HK-2 (cell line): Measurements from ENCODE around the gene P3H4.
"Not testable (repeated sequence)": the region's sequence is repeated elsewhere in the genome, so short reads cannot be mapped to it uniquely, and the experiment has no call there.

ENCODE experiments used
- DNase-seq: peaks from one replicate; pipeline ENCODE4 v3.0.0-alpha.2; 2018; ENCODE audit not compliant: unreplicated experiment

P3H4 gene, protein sequence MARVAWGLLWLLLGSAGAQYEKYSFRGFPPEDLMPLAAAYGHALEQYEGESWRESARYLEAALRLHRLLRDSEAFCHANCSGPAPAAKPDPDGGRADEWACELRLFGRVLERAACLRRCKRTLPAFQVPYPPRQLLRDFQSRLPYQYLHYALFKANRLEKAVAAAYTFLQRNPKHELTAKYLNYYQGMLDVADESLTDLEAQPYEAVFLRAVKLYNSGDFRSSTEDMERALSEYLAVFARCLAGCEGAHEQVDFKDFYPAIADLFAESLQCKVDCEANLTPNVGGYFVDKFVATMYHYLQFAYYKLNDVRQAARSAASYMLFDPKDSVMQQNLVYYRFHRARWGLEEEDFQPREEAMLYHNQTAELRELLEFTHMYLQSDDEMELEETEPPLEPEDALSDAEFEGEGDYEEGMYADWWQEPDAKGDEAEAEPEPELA

DNA sequence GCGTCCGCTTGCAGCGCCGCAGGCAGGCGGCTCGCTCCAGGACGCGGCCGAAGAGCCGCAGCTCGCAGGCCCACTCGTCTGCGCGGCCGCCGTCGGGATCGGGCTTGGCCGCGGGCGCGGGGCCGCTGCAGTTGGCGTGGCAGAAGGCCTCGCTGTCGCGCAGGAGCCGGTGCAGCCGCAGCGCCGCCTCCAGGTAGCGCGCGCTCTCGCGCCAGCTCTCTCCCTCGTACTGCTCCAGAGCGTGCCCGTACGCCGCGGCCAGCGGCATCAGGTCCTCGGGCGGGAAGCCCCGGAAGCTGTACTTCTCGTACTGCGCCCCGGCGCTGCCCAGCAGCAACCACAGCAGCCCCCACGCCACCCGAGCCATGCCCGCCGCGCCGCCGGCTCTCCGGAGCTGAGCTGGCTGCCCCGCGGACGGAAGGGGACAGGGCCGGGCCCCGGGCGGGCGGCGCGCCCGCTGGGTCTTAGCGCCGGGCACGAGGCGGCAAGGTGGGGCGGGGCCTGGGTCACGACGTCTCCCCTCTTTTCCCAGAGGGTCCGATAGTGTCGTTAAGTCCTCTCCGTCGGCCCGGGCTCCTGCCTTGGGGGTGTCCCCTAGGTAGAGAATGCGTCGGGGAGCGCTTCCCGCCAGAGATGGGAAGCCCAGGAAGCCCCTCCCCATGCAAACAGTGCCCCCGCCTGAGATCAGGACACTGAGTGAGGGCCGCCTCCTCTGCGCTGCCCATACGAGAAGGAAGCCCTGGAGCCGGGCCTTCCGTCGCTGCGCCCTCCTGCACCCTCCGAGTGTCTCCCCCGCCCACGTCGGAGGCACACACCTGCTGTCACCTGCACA is at the start of gene P3H4:
TSS of gene P3H4 (minus strand) at position 401 of the 832 bp plus-strand sequence. CDS start at position 367, 34 bp downstream.
- DNase-seq = peak; percentile 83

DNA sequence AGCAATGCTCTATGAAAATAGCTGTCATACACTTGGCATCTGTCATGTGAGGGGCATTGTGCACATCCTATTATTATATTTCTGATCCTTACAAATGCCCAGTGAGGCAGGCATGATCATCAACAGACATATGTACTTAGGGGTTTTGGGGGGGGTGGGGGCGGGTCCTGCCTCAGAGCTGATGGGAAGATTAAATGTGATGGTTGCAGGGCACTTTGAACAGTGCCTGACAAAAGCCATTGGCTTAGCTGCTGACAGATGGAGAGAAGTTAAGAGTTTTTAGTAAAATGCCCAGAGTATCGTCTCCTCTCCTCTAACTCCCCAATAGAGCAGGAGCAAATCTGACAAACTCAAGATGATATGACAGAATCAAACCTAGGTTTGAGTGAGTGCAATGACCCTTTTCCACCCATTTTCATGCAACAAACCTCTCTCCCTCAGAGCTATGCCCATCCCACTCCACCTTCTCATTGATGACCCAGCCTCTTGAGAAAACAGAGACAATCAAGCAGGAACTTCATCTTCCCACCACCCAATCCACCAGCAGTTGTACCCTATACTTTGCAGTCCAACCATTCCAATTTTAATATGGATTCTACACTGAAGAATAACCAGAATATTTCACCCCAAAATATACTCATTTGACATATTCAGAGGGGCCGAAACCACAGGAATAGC is 48.6 kb upstream of the P3H4 start:
- DNase-seq = no peak

DNA sequence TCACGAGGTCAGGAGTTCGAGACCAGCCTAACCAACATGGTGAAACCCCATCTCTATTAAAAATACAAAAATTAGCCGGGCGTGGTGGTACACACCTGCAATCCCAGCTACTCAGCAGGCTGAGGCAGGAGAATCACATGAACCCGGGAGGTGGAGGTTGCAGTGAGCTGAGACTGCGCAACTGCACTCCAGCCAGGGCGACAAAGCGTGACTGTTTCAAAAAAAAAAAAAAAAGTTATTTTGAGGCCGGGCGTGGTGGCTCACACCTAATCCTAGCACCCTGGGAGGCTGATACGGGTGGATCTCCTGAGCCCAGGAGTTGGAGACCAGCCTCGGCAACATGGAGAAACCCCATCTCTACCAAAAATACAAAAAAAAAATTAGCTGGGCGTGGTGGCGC is 39.6 kb upstream of the P3H4 start:
- DNase-seq = not testable (repeated sequence)

DNA sequence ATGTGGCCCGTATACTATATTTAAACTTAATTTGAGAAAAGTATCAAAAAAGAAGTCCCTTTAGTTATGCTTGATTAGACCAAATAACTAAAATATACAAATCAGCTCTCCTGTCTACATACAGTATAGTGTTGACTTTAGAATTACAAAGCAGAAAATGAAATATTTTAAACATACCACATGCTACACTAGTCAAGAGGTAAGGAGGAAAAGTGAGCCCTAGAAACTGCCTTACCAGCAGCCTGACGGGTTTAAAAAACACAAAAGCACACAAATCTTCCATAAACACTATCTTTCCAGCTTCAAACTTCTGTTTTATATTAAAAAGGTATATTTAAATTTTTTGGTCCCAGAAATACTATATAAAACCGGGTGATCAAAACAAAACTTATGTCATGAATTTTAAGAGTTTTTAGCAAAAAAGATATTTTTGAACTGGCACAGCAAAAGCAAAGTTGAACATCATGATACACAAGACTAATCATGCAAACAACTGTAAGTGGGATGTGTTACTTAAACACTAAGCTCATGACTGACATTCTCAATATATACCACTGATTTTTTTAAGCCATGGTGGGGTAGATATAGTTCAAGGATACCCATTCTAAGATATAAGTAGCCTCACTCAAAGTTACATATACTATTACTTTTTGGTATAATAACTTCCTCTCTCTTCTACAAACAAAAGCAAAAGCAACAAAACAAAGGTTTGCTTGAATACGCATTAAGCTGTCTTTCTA is 37.7 kb upstream of the P3H4 start:
- DNase-seq = no peak

DNA sequence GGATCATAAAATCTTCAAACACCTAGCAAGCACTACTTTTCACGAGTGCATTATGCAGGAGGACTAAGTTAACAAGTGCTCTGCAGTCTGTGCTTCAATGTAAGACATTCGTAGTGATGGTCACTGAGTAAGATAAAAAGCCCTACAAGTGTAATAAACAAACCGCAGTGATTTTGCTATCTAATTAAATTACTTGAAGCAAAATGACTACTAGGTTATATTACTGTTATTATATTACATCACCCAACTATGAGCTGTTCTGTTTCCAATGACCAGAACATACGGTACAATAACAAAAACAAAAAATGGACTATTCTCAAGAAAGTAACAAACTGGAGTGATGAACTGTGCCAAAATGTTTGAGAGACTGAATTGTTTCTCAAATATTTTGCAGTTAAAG is 37.0 kb upstream of the P3H4 start:
- no peak for DNase-seq

DNA sequence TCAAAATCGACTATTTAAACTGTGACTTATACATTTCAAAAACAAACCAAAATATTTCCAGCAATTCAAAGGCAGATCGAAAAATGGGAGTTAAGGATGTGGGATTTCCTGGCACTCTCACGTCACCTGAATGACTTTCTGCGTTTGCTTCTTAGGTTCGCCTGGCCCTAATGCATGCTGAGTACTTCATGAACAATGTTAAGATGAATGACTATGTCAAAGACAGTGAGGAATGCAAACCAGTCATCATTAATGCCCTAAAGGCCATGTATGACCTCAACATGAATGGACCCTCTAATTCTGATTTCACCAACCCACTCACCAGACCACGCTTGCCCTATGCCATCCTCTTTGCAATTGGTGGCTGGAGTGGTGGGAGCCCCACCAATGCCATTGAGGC is 33.2 kb upstream of the P3H4 start:
- no peak for DNase-seq

DNA sequence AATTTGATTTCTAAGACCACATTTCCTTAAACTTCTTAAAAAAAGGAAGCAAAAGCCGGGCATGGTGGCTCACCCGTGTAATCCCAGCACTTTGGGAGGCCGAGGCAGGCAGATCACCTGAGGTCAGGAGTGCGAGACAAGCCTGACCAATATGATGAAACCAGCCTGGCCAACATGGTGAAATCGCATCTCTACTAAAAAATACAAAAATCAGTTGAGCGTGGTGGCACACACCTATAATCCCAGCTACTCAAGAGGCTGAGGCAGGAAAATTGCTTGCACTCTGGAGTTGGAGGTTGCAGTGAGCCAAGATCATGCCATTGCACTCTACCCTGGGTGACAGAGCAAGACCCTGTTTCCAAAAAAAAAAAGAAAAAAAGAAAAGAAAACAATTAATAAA is 29.0 kb upstream of the P3H4 start:
- DNase-seq = not testable (repeated sequence)

DNA sequence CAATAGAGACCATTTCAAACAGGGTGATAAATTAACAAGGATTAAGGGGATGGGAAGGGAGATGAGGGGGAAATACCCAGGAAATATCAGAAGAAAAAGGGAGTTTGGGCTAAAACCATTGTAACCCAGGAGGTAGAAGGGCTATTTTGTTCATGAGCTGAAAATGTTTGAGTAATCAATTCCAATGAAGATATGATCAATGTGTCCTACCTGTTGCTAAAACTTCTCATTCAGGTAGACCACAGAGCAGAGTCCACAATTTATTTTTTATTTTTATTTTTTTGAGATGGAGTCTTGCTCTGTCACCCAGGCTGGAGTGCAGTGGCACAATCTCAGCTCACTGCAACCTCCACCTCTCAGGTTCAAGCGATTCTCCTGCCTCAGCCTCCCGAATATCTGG is 27.7 kb upstream of the P3H4 start:
- not testable (repeated sequence) for DNase-seq

DNA sequence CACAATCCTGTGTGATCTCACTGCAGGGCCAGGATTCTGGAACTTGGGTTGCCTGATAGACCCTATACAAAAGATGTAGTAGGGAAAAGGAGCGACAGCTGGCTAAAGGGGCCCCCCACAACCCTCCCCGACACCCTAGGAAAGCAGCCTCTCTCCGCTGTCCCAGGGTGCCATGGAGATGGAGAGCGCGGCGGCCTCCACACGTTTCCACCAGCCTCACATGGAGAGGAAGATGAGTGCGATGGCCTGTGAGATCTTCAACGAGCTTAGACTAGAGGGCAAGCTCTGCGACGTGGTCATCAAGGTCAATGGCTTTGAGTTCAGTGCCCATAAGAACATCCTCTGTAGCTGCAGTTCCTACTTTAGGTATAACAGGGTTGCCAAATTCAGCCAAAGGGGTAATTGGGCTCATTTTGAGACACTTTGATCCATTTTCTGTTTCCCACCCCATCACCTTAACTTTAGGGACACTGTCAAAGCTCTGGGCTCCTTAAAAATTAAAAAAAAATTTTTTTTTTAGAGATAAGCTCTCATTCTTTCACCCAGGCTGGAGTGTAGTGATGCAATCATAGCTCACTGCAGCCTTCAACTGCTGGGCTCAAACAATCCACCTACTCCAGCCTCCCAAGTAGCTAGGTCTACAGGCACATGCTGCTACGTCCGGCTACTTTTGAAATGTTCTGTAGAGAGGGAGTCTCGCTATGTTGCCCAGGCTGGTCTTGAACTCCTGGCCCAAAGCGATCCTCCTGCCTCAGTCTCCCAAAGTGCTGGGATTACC is 26.2 kb upstream of the P3H4 start, which contains the start of gene KLHL10:
TSS of gene KLHL10 (plus strand) at position 65 of the 778 bp plus-strand sequence. CDS start at position 173, 108 bp downstream.
- DNase-seq = no peak

DNA sequence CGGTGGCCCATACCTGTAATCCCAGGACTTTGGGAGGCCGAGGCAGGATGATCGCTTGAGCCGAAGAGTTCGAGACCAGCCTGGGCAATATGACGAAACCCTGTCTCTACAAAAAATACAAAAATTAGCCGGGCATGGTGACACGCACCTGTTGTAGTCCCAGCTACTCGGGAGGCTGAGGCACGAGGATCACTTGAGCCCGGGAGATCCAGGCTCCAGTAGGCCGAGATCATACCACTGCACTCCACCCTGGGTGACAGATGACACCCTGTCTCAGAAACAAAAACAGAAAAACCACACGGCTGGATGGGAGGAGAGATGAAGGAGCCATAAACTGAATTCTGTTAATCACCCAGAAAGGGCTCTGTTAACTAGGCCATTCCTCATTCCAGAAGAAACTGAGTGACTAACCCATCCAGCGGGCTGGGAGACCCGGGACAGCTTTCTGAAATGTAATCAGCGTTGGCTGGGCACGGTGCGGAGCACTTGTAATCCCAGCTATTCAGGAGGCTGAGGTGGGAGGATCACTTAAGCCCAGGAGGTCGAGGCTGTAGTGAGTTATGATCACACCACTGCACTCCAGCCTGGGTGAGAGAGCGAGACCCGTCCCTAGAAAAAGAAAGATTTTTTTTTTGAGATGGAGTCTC is 24.9 kb upstream of the P3H4 start:
- no peak for DNase-seq

DNA sequence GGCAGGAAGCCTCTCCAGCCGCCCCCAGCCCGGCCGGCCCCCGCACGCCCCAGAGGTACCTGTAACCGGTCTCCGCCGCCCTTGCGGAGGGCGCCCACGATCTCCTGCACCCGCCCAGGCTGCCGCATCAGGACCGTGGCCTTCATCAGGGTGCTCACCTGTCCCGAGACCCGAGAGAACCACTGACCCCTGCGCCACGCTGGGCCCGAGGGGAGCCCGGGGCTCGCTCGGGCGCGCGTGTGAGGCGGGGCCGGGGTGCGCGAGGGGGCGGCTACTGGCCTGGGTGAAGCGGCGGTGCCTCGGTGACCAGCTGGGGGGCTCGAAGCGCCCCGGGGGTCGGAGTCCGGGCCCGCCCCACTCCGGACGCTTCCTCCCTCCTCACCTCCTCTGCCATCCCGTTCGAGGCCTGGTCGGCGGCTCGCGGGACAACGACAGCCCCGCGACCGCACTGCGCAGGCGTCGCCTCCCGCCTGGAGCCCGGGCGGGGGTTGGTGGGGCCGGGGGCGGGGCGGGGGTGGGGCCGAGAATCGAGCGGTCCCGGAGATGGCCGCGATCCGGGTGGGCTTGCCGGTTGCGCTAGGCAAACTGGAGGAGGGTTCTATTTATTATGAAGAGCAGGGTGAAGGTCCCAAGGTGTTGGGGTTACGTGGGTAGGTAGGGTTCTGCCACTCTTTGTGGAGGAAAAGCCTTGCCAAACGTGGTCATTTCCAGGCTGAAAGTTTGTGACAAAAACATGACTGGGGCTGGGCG is 24.2 kb upstream of the P3H4 start, which contains the start of gene NT5C3B:
TSS of gene NT5C3B (minus strand) at position 433 of the 750 bp plus-strand sequence. CDS start at position 394, 39 bp downstream.
- DNase-seq = peak; percentile 71

DNA sequence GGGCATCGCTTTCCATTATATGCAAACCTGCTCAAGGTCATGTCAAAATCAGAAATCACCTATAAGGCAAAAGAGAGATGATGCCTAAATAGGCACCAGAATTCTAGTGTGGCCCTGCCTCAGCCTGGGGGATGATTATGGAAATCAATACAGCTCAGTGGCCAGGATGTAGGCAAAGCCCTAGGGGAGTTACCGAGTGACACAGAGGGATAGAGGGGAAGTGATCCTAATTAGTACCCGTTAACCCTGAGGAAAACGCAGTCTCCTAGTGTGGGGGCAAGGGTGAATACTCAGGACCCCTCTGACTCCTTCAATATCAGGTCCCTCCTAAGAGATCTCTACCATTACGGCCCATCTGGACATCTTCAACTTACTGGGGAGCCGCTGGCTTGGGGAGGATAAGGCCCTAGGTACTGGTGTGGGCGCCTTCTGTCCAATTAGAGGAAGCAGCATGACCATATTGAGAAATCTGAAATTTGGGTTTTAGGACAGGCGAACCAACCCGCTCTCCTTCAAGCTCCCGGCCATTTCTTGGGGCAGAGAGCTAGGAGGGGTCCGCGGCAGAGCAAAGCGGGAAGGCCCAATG is 23.6 kb upstream of the P3H4 start:
- no peak for DNase-seq

DNA sequence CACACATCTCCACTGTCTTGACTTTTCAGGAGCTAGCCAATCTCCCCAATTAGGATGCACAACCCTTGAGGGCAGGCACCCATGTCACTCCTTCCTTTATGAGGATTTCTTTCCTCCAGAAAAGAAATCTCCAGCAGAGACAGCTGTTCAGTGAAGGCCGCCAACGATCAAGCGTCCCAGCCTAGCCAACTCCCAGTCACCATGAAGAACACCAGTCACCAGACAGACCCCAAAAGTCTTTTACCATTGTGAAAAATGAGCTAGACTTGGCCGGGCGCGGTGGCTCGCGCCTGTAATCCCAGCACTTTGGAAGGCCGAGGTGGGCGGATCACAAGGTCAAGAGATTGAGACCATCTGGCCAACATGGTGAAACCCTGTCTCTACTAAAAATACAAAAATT is 18.2 kb upstream of the P3H4 start:
- DNase-seq = not testable (repeated sequence)

DNA sequence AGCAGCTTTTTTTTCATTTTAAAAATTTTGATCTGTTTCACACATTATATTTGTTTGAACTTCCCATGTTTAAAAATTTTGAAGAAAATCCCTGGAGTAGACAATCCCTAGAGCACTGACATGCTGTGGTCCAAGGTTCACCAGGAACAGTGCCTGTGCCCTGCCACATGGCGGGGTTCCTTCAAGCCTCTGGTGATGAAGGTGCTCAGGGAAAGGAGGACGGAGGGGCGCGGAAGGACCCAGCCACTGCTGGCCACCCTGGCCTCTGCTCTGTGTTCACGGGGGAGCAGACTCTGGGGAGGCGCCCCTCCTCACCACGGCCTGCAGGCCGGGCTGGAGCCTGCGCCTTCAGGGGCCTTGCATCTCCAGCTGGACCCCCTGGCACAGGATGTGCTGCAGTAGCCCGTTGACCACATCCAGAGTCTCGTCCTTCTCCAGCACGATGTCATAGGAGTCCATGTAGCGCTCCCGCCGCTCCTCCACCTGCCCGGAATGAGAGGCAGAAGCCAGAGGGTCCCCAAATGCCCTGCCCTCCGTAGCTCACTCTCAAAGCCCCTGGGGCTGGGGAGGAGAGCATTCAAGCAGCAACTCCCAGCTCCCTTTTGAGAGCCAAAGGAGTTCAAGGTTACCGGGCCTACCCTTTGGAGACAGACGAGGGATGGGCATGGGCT is 13.6 kb upstream of the P3H4 start:
- no peak for DNase-seq

DNA sequence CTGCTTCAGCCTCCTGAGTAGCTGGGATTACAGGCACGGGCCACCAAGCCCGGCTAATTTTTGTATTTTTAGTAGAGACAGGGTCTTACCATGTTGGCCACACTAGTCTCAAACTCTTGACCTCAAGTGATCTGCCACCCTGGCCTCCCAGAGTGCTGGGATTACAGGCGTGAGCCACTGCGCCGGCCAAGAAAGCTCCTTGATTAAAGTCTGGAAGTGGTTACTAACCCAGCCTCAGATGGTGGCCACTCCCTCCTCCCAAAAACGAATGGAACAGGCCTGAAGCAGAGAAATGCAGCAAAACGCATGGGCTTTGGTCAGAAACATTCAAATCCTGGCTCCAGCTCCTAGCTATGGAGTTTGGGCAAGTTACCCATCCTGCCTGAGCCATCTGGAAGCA is 12.3 kb upstream of the P3H4 start:
- no peak for DNase-seq

DNA sequence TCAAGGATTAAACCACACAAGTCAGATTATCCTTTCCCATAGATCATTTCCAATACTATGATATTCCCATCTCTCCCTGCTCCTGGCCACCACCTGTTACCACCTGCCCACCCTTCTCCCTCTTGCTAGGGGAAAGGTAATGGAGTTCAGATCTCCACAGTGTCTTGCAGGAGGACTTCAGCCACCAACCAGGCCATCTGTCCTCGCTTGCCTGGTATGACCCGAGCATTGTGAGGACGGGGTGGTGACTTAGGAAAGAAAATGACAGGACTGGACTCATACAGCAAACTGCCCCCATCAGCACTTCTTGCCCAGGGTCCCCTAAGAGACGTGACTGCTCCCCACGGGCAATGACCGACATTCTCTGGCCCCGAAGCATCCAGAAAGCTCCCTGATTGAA is 11.8 kb upstream of the P3H4 start:
- DNase-seq = no peak

DNA sequence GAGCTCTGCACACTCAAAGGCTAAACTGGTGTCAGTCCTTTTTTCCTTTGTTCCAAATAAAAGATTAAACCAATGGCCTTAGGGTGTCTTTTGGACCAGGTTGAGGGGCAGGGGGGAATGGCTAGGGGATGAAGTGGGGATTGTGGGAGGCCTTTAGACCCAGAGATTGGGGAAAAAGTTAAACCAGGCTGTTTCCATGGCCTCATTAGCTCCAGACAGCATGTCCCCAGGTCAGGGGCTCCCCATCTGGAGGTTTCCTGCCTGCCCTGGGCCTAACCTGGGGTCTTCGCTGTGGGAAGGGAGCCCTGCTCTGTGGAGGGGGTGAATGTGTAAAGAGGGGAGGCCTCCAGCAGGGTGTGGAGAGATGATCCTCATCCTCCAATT is 11.4 kb upstream of the P3H4 start:
- no peak for DNase-seq
